ENCODE results near the gene JARID2. TPM values are rescaled to one million over a fixed set of nuclear protein-coding genes. Genes with fewer than 3 reads are reported as not detected.

Gene JARID2
- total and polyA plus RNA-seq, 2 of the 13 experiments (the other 11 are each of a cell fraction or from before 2014, with no cell fraction given) = 7.5 to 10.3 TPM

DNA sequence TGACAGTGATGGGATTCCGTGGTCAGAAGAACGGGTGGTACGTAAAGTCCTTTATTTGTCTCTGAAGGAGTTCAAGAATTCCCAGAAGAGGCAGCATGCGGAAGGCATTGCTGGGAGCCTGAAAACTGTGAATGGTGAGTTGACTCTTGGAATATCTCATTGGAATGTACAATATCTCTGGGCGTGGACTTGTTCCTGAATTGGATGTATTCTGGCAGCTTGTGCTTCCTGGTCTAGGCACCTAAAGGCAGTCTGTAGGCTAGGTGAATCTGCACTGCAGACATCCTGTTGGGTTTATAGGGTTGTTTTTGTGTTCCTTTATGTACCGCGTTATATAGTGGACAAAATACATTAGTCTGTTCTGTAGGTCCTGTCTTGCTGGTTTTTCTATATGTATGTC is 128.2 kb downstream of the JARID2 start:
- no peaks in the 10 kb centered on the region for H3K27me3 ChIP-seq (ENCODE audit: control insufficient read depth in 1 of 2, insufficient read depth in 2 of 2, low read length in 2 of 2)
- H2AFZ ChIP-seq (ENCODE audit: low read length) = no peak overlapping the region
- no peaks in the 10 kb centered on the region for H3K4me1 ChIP-seq (ENCODE audit: insufficient read depth, low read length)
- no peak overlapping the region for H3K4me3 ChIP-seq (replicated peaks in 1 of 3; ENCODE audit: insufficient read depth in 1 of 3, low read depth in 2 of 3, low read length in 3 of 3)
- FAIRE-seq (no peak), ATAC-seq (no peak), DNase-seq (ENCODE audit: low spot score) (no peak)
- BruUV-seq (replicated peaks) = no TSS peak
- peaks cover 16% of the 10 kb centered on the region for H3K79me2 ChIP-seq (ENCODE audit: insufficient read depth, low read length)
- in situ Hi-C loops (cut with HindIII; ENCODE audit: extremely low pct_ligation_motif_present, low pct_unique_long_range_greater_than_20kb) = no loop called here
- no peak overlapping the region for H3K27ac ChIP-seq (ENCODE audit: extremely low read length, insufficient read depth, low read length)
- intact Hi-C loops (cut with micrococcal nuclease; ENCODE audit: unreplicated experiment) = no loop called here
- POLR2A ChIA-PET = no interaction called here
- H3K36me3 ChIP-seq (replicated peaks in 1 of 2; ENCODE audit: control insufficient read depth in 1 of 2, insufficient read depth in 2 of 2, low read length in 2 of 2) = 0 out of 5 replicates have a peak, but pooled peaks cover 0 to 2% of the 10 kb centered on the region in 2 experiments
- no peak for TF ChIP-seq BRD4 (CRISPR knock-in tag; IDR thresholded peaks at IDR 0.05)
- no peak for TF ChIP-seq ZNF660 (CRISPR knock-in tag; IDR thresholded peaks at IDR 0.05; ENCODE audit: borderline replicate concordance, low read depth)
- TF ChIP-seq, protein P1, sequence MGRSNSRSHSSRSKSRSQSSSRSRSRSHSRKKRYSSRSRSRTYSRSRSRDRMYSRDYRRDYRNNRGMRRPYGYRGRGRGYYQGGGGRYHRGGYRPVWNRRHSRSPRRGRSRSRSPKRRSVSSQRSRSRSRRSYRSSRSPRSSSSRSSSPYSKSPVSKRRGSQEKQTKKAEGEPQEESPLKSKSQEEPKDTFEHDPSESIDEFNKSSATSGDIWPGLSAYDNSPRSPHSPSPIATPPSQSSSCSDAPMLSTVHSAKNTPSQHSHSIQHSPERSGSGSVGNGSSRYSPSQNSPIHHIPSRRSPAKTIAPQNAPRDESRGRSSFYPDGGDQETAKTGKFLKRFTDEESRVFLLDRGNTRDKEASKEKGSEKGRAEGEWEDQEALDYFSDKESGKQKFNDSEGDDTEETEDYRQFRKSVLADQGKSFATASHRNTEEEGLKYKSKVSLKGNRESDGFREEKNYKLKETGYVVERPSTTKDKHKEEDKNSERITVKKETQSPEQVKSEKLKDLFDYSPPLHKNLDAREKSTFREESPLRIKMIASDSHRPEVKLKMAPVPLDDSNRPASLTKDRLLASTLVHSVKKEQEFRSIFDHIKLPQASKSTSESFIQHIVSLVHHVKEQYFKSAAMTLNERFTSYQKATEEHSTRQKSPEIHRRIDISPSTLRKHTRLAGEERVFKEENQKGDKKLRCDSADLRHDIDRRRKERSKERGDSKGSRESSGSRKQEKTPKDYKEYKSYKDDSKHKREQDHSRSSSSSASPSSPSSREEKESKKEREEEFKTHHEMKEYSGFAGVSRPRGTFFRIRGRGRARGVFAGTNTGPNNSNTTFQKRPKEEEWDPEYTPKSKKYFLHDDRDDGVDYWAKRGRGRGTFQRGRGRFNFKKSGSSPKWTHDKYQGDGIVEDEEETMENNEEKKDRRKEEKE (IDR thresholded peaks at IDR 0.05) = no peak
- TF ChIP-seq MTF1 (CRISPR knock-in tag; IDR thresholded peaks at IDR 0.05) = no peak
- TF ChIP-seq ZNF441 (CRISPR knock-in tag; IDR thresholded peaks at IDR 0.05; ENCODE audit: borderline replicate concordance) = no peak
- no peak for TF ChIP-seq ZNF775 (CRISPR knock-in tag; IDR thresholded peaks at IDR 0.05; ENCODE audit: borderline replicate concordance)
- TF ChIP-seq, protein P2, sequence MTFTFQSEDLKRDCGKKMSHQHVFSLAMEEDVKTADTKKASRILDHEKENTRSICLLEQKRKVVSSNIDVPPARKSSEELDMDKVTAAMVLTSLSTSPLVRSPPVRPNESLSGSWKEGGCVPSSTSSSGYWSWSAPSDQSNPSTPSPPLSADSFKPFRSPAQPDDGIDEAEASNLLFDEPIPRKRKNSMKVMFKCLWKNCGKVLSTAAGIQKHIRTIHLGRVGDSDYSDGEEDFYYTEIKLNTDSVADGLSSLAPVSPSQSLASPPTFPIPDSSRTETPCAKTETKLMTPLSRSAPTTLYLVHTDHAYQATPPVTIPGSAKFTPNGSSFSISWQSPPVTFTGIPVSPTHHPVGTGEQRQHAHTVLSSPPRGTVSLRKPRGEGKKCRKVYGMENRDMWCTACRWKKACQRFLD (CRISPR knock-in tag; IDR thresholded peaks at IDR 0.05; ENCODE audit: borderline replicate concordance) = no peak
- TF ChIP-seq, protein P3, sequence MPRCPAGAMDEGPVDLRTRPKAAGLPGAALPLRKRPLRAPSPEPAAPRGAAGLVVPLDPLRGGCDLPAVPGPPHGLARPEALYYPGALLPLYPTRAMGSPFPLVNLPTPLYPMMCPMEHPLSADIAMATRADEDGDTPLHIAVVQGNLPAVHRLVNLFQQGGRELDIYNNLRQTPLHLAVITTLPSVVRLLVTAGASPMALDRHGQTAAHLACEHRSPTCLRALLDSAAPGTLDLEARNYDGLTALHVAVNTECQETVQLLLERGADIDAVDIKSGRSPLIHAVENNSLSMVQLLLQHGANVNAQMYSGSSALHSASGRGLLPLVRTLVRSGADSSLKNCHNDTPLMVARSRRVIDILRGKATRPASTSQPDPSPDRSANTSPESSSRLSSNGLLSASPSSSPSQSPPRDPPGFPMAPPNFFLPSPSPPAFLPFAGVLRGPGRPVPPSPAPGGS (CRISPR knock-in tag; IDR thresholded peaks at IDR 0.05) = no peak
- TF ChIP-seq, protein P4, sequence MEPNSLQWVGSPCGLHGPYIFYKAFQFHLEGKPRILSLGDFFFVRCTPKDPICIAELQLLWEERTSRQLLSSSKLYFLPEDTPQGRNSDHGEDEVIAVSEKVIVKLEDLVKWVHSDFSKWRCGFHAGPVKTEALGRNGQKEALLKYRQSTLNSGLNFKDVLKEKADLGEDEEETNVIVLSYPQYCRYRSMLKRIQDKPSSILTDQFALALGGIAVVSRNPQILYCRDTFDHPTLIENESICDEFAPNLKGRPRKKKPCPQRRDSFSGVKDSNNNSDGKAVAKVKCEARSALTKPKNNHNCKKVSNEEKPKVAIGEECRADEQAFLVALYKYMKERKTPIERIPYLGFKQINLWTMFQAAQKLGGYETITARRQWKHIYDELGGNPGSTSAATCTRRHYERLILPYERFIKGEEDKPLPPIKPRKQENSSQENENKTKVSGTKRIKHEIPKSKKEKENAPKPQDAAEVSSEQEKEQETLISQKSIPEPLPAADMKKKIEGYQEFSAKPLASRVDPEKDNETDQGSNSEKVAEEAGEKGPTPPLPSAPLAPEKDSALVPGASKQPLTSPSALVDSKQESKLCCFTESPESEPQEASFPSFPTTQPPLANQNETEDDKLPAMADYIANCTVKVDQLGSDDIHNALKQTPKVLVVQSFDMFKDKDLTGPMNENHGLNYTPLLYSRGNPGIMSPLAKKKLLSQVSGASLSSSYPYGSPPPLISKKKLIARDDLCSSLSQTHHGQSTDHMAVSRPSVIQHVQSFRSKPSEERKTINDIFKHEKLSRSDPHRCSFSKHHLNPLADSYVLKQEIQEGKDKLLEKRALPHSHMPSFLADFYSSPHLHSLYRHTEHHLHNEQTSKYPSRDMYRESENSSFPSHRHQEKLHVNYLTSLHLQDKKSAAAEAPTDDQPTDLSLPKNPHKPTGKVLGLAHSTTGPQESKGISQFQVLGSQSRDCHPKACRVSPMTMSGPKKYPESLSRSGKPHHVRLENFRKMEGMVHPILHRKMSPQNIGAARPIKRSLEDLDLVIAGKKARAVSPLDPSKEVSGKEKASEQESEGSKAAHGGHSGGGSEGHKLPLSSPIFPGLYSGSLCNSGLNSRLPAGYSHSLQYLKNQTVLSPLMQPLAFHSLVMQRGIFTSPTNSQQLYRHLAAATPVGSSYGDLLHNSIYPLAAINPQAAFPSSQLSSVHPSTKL (CRISPR knock-in tag; IDR thresholded peaks at IDR 0.05) = no peak
- TF ChIP-seq TP53 (CRISPR knock-in tag; conservative IDR thresholded peaks at IDR 0.05) = no peak
- TF ChIP-seq, protein P5, sequence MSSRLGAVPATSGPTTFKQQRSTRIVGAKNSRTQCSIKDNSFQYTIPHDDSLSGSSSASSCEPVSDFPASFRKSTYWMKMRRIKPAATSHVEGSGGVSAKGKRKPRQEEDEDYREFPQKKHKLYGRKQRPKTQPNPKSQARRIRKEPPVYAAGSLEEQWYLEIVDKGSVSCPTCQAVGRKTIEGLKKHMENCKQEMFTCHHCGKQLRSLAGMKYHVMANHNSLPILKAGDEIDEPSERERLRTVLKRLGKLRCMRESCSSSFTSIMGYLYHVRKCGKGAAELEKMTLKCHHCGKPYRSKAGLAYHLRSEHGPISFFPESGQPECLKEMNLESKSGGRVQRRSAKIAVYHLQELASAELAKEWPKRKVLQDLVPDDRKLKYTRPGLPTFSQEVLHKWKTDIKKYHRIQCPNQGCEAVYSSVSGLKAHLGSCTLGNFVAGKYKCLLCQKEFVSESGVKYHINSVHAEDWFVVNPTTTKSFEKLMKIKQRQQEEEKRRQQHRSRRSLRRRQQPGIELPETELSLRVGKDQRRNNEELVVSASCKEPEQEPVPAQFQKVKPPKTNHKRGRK (CRISPR knock-in tag; IDR thresholded peaks at IDR 0.05) = no peak
- H3K9me3 ChIP-seq (ENCODE audit: low read length) = no peaks in the 10 kb centered on the region
- H4K20me1 ChIP-seq (ENCODE audit: insufficient read depth, low read length) = peaks cover 4% of the 10 kb centered on the region; the same call in 1 of the 2 replicates
- CTCF ChIA-PET (ENCODE audit: low intra/inter-chr PET ratio, low total read pairs) = no interaction called here
- WGBS (ENCODE audit: low lambda C conversion rate) = 99% methylated on average over 7 of the region's 7 CpGs
- no peak overlapping the region for H3K4me2 ChIP-seq (ENCODE audit: low read depth, low read length)
- H3K9ac ChIP-seq (ENCODE audit: insufficient read depth, low read depth, low read length) = no peak overlapping the region

Measured in HepG2 (cell line).